Endothelial cell of umbilical vein (primary cell): ENCODE results near the gene DEFB129. TPM values are rescaled to one million over a fixed set of nuclear protein-coding genes. Genes with fewer than 3 reads are reported as not detected.

Experiments
- BruUV-seq: library from RNA; stranded (reverse); fragments of 400-500 nt; replicated peaks from 2 replicates; lab custom pipeline; 2021; lab: Mats Ljungman, UMichigan
- CTCF ChIA-PET: fragments of 300-600, 350-600 bp; sonication (Branson Sonifier 250); formaldehyde crosslinking; loops from one replicate; lab custom pipeline; 2021; ENCODE audit warnings: antibody characterized with exemption, inconsistent platforms; lab: Charles Lee
- POLR2A ChIA-PET: fragments of 300-600, 350-600 bp; sonication (Branson Sonifier 250); formaldehyde crosslinking; loops from one replicate; lab custom pipeline; 2021; ENCODE audit warnings: antibody characterized with exemption, inconsistent platforms; lab: Charles Lee
- DNase-seq: peaks from one replicate; pipeline ENCODE4 v3.0.0-alpha.2; 2011; ENCODE audit warnings: low read depth, low spot score
- FAIRE-seq: peaks from 2 replicates; lab custom pipeline; 2011; peaks lifted over from hg19 to GRCh38; lab: Jason Lieb, UNC
- H2AFZ ChIP-seq: 2 replicates; pipeline ENCODE4 v1.6.0; 2012; ENCODE audit warnings: low read depth, low read length, control low read depth, inconsistent platforms
- H3K27ac ChIP-seq: 2 replicates; pipeline ENCODE4 v1.5.1; 2011; ENCODE audit warnings: low read depth, mild to moderate bottlenecking, control low read depth, low read length, moderate library complexity; ENCODE audit not compliant: insufficient read depth
- H3K27me3 ChIP-seq, 2 experiments: 2 replicates each; pipeline versions ENCODE4 v1.6.0 to v1.6.1; 2011; ENCODE audit warnings: low read length in 2 of 2, mixed read lengths in 1 of 2; ENCODE audit not compliant: control insufficient read depth in 2 of 2, insufficient read depth in 2 of 2
- H3K36me3 ChIP-seq, 2 experiments: 2 replicates in 1 of 2; 3 replicates in 1 of 2; pipeline ENCODE4 v1.5.1; 2011; ENCODE audit warnings: low read length in 2 of 2, mild to moderate bottlenecking in 1 of 2, moderate library complexity in 1 of 2; ENCODE audit not compliant: control insufficient read depth in 2 of 2, insufficient read depth in 2 of 2; ENCODE audit errors: extremely low read depth in 1 of 2
- H3K4me1 ChIP-seq: 3 replicates; pipeline ENCODE4 v1.5.1; 2011; ENCODE audit warnings: mild to moderate bottlenecking, low read length; ENCODE audit not compliant: control insufficient read depth, insufficient read depth; ENCODE audit errors: extremely low read depth
- H3K4me2 ChIP-seq: 2 replicates; pipeline ENCODE4 v1.6.1; 2011; ENCODE audit warnings: low read length, control low read depth, mixed read lengths; ENCODE audit not compliant: insufficient read depth
- H3K4me3 ChIP-seq, 3 experiments: fragments of 200-600 bp in 1 of 3; sonication (generic), shearing (Covaris generic) in 1 of 3; replicated peaks in 1 of 3; 2 replicates each; pipeline ENCODE4 v1.5.1; 2011 to 2016; ENCODE audit warnings: control low read depth in 3 of 3, low read length in 3 of 3, mild to moderate bottlenecking in 2 of 3, inconsistent platforms in 1 of 3, low read depth in 1 of 3, moderate library complexity in 1 of 3; ENCODE audit not compliant: insufficient read depth in 1 of 3
- H3K79me2 ChIP-seq: 2 replicates; pipeline ENCODE4 v1.6.0; 2012; ENCODE audit warnings: low read length, inconsistent platforms; ENCODE audit not compliant: control insufficient read depth, insufficient read depth
- H3K9ac ChIP-seq: replicated peaks from 2 replicates; pipeline ENCODE3; 2011; ENCODE audit warnings: low read length, control low read depth; ENCODE audit not compliant: insufficient read depth; ENCODE audit errors: extremely low read depth
- H3K9me1 ChIP-seq: replicated peaks from 3 replicates; pipeline ENCODE4 v1.6.0; 2011; ENCODE audit warnings: mild to moderate bottlenecking, low read length; ENCODE audit not compliant: control insufficient read depth, insufficient read depth; ENCODE audit errors: extremely low read depth
- H3K9me3 ChIP-seq: replicated peaks from 2 replicates; pipeline ENCODE4 v1.5.1; 2012; ENCODE audit warnings: low read length, inconsistent platforms; ENCODE audit not compliant: control insufficient read depth, insufficient read depth
- H4K20me1 ChIP-seq: replicated peaks from 2 replicates; pipeline ENCODE3; 2011; ENCODE audit warnings: mild to moderate bottlenecking, low read length; ENCODE audit not compliant: control insufficient read depth, insufficient read depth; ENCODE audit errors: extremely low read depth
- EZH2 ChIP-seq: IDR thresholded peaks from 2 replicates; pipeline ENCODE4 v1.6.1; 2012; ENCODE audit warnings: borderline replicate concordance, low read depth, mild to moderate bottlenecking, moderate library complexity, low read length, inconsistent platforms; ENCODE audit not compliant: severe bottlenecking
- FOS ChIP-seq: IDR thresholded peaks from 2 replicates; pipeline ENCODE4 v1.6.1; 2011; ENCODE audit warnings: mild to moderate bottlenecking, low read length, moderate library complexity, borderline replicate concordance; ENCODE audit not compliant: insufficient read depth
- GATA2 ChIP-seq: IDR thresholded peaks from 2 replicates; pipeline ENCODE4 v1.7.0; 2011; ENCODE audit warnings: low read depth, mild to moderate bottlenecking, moderate library complexity, mixed read lengths, low read length; ENCODE audit not compliant: insufficient read length, insufficient read depth
- JUN ChIP-seq: IDR thresholded peaks from 2 replicates; pipeline ENCODE4 v1.6.1; 2011; ENCODE audit warnings: borderline replicate concordance, low read depth; ENCODE audit not compliant: insufficient read length, insufficient read depth
- MAX ChIP-seq: IDR thresholded peaks from 2 replicates; pipeline ENCODE4 v1.6.1; 2011; ENCODE audit not compliant: insufficient read depth, insufficient read length
- MYC ChIP-seq: IDR thresholded peaks from one replicate; pipeline ENCODE4 v1.6.1; 2011; ENCODE audit warnings: mild to moderate bottlenecking, low read depth, low read length
- POLR2A ChIP-seq: IDR thresholded peaks from 2 replicates; pipeline ENCODE4 v1.6.1; 2012; ENCODE audit warnings: low read depth, mild to moderate bottlenecking, control low read depth, low read length
- POLR2AphosphoS5 ChIP-seq: IDR thresholded peaks from 2 replicates; pipeline ENCODE4 v1.6.1; 2012; ENCODE audit warnings: low read depth, mild to moderate bottlenecking, control low read depth, low read length, moderate library complexity; ENCODE audit not compliant: insufficient read depth
- dilution Hi-C: fragments of 300-500 bp; cut with MboI; formaldehyde crosslinking; loops from one replicate; pipeline ENCODE4 v1.15.0; 2019; ENCODE audit warnings: low sequenced_read_pairs; ENCODE audit not compliant: extremely low pct_ligation_motif_present
- intact Hi-C: fragments of 100-400 bp; cut with micrococcal nuclease; formaldehyde crosslinking; loops from one replicate; pipeline ENCODE4 v1.10.0; 2022
- polyA plus RNA-seq, 4 experiments: library from polyadenylated mRNA; depleted of rRNA in 3 of 4; stranded (reverse) in 3 of 4; unstranded in 1 of 4; fragments of >200 nt; gene quantifications; 2 replicates each; pipeline versions ENCODE4 v1.2.1 to v1.2.3, GENCODE V29; 2011 to 2012; ENCODE audit warnings: missing spikeins in 1 of 4
- total RNA-seq: library from RNA; stranded (reverse); gene quantifications from 2 replicates; pipeline ENCODE4 v1.2.3, GENCODE V29; 2021
- TF ChIP-seq, protein P1 (sequence below), 2 donors: IDR thresholded peaks; 1 replicate in 1 of 2; 2 replicates in 1 of 2; pipeline ENCODE4 v1.5.1; 2011; ENCODE audit warnings: low read length in 2 of 2, mild to moderate bottlenecking in 2 of 2, moderate library complexity in 2 of 2, control low read depth in 1 of 2, inconsistent platforms in 1 of 2, low read depth in 1 of 2; ENCODE audit not compliant: insufficient read depth in 1 of 2; ENCODE audit errors: extremely low read depth in 1 of 2

The DEFB129 gene
- total and polyA plus RNA-seq, 2 donors (not counting 3 experiments of a cell fraction or from before 2014, with no cell fraction given): not detected

DNA sequence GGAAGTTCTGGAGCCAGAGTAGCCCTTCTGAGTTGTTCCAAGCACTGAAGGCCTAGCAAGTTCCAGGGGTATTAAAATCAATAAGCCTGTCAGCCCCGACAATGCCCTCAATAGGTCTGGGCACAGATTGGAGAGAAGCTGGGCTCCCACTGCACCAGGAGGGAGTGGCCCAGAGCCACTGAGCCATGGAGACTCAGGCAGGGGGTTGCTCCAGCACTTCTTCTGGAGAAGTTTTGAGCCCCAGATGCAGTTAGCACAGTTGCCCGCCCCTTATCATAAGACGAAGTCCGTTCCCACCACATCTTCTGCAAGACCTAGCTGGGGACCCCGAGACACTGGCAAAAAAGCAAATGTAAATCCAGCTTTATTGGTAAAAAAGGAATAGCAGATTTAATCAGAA, 43.5 kb downstream of the DEFB129 start:
- intact Hi-C loops (no loop called here), dilution Hi-C loops (no loop called here)
- Histone ChIP-seq H3K4me3 (no peak overlapping the region), H3K27me3 (no peaks in the 10 kb centered on the region), H3K36me3 (peaks cover 0 to 3% of the 10 kb centered on the region in 2 experiments), H4K20me1 (no peaks in the 10 kb centered on the region), H3K9ac (no peak overlapping the region), H3K4me2 (no peak overlapping the region), H3K27ac (no peak overlapping the region), H3K9me3 (no peaks in the 10 kb centered on the region), H3K9me1 (no peaks in the 10 kb centered on the region), H3K79me2 (no peaks in the 10 kb centered on the region), H2AFZ (no peak overlapping the region), H3K4me1 (peaks cover 3% of the 10 kb centered on the region)
- TF ChIP-seq POLR2A: no peak
- TF ChIP-seq GATA2: no peak
- no peak for TF ChIP-seq JUN
- no peak for TF ChIP-seq EZH2
- no peak for TF ChIP-seq FOS
- no peak for TF ChIP-seq POLR2AphosphoS5
- TF ChIP-seq MYC: no peak
- TF ChIP-seq MAX: no peak
- TF ChIP-seq, protein P1, sequence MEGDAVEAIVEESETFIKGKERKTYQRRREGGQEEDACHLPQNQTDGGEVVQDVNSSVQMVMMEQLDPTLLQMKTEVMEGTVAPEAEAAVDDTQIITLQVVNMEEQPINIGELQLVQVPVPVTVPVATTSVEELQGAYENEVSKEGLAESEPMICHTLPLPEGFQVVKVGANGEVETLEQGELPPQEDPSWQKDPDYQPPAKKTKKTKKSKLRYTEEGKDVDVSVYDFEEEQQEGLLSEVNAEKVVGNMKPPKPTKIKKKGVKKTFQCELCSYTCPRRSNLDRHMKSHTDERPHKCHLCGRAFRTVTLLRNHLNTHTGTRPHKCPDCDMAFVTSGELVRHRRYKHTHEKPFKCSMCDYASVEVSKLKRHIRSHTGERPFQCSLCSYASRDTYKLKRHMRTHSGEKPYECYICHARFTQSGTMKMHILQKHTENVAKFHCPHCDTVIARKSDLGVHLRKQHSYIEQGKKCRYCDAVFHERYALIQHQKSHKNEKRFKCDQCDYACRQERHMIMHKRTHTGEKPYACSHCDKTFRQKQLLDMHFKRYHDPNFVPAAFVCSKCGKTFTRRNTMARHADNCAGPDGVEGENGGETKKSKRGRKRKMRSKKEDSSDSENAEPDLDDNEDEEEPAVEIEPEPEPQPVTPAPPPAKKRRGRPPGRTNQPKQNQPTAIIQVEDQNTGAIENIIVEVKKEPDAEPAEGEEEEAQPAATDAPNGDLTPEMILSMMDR (IDR thresholded peaks at IDR 0.05; ENCODE audit: extremely low read depth in 1 of 2, insufficient read depth in 1 of 2, low read depth in 1 of 2, low read length in 2 of 2): no peak
- BruUV-seq: no TSS peak
- POLR2A ChIA-PET: interaction anchor here (0.6 kb wide), 1 partner anchor 13 kb away, joined by 3 read pairs; no protein-coding TSS in a partner anchor
- CTCF ChIA-PET: interaction anchor here (0.6 to 8.3 kb wide), 3 partner anchors 55 to 209 kb away, joined by 3 to 66 read pairs (median 4); partner anchors contain the start of gene SOX12
- FAIRE-seq (no peak), DNase-seq (no peak)
